HG03432 (cell line): ENCODE data around the gene SENP8.
"Not testable (repeated sequence)": the region's sequence is repeated elsewhere in the genome, so short reads cannot be mapped to it uniquely, and the experiment has no call there.

Experiments used
- ATAC-seq: cut with Tn5 transposase; IDR thresholded peaks from one replicate; pipeline ENCODE4 v1.9.1; 2021; ENCODE audit warnings: mild to moderate bottlenecking, moderate library complexity; ENCODE audit not compliant: unreplicated experiment

Gene SENP8

DNA sequence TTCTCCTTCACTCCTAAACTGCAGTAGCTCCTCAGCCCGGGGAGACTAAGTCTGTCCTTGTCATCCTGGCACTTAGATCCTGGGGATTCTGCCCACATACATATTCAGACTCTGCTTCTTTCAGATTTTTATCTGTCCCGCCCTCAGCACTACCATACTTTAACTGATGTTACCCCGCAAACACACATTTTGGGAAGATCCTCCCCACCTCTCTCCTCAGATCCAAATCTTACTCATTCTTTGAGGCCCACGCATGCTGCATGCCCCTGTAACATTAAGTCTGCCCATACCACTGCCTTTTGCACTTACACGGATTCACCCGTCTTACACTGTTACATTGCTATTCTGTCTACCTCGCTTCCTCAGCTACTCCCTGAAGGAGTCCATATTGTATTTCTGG, 36.1 kb downstream of the SENP8 start:
- no peak for ATAC-seq

DNA sequence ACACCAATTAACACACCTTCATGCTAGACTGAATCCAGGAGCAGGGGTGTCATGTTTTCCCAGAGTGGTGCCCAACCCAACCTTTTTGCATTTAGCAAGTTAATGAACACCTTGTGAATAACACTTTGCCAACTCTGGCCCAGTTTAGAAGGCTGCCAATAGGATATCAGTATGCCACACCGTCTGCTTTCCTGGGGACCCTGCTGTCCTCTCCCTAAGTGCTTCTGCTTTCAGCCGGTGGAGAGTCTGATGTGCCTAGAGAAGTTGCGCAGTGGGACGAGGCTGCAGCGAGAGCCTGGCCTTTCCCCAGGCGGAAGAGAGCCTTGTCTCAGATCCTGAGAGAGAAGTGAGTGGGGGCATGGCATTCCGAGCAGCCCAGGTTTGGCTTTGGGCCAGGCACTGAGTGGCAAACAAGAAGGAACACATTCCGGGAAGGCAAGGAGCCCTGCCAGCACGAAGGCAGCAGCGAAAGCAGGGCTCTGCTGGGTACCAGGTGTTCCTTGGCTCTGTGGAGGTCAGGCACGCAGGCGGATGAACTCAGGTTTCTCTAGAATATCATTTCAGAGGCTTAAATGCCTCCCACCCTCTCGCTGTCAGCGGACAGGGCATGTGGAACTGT, 36.9 kb downstream of the SENP8 start:
- no peak for ATAC-seq

- peak; percentile 72 for ATAC-seq
These were observed 37.7 kb downstream of the SENP8 start for GRCh38 chr15:72155635-72156616.

- ATAC-seq, result no peak
These were observed 38.7 kb downstream of the SENP8 start for GRCh38 chr15:72156928-72157327.

- ATAC-seq, result no peak
These were observed 42.6 kb downstream of the SENP8 start for GRCh38 chr15:72160696-72161245.

GRCh38 chr15:72161361-72162132, 43.3 kb downstream of the SENP8 start:
- ATAC-seq, result no peak

GRCh38 chr15:72162569-72162968, 44.4 kb downstream of the SENP8 start:
- ATAC-seq, result no peak

DNA sequence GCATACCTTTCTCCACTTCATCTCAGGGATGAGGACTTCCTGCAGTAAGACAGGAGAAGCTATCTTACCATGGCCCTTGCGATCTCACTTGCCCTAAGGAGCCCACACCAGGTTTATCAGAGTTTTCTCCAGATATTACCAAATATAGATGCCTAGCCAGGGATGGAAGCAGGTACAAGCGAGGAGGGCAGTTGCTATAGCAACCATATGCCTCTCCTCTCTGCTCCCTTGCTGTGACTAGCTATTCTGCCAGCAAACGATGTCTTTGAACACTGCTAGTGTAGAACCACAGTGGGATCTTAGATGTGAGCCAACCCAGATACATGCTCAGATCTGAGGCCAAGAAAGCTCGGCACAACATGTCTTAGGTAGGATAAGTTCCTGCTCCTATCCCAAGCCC, 45.5 kb downstream of the SENP8 start:
- ATAC-seq, result no peak

DNA sequence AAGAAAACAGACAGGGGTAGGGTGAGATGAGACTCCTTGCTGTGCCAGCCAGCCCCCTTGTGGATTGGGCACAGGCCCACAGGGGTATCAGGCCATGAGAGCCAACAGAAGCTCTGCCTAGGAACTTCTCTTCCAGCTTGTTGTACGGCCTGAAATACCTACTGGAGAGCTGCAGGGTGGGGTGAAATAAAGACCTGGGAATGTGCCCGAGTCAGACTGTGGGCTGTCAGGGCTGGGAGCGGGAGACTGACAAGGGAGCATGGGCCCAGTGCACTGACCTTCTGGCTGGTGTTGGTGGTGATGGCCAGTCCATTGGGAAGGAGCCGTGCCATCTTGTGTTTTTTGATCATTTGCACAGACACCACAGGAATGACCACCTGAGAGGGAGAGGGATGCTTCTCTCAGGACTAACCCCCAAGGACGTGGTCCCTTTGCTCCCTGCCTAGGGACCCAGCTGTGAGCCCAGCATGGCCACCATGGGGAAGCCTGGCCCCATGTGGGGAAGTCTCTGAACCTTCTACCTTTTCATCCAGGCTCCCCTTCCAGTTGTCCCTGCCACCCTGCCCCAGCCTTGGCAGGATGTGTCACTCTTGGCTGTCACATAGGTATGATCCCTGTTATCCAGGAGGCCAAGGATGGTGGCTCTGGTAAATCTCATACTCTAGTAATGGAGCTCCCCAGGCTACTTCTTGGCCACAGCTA, 48.7 kb downstream of the SENP8 start:
- ATAC-seq, result no peak

- ATAC-seq, result no peak
These were observed 49.2 kb downstream of the SENP8 start for GRCh38 chr15:72167445-72167844.

DNA sequence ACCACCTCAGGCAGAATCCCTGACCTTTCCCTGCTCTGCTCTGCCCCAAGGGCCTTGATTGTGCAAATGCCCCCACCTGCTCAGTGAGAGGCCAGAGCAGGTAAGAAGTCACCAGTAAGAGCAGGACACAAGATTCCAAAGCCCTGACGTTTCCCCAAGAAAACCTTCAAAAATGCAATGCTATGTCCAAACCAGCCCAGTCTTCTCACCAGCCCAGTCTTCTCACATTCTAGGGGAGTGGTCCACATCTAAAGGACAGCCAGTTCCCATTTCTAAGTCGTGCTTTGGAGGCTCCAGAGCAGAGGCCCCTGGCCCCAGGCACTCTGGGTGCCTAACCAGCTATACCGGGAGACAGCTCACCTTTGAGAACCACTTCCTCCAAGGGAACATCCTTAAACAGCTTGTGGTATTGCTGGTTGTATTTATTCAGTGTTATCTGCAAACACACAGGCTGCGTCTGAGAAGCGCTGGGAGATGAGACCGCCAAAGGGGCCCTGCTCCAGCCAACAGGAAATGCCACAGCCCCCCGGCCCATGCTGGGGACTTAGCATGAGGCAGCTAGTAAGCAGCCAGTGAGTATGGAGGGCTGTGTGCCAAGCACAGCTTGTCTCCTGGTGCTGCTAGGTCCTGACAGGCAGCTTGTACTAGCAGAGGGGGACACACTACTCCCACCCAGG, 50.1 kb downstream of the SENP8 start:
- ATAC-seq, result no peak

DNA sequence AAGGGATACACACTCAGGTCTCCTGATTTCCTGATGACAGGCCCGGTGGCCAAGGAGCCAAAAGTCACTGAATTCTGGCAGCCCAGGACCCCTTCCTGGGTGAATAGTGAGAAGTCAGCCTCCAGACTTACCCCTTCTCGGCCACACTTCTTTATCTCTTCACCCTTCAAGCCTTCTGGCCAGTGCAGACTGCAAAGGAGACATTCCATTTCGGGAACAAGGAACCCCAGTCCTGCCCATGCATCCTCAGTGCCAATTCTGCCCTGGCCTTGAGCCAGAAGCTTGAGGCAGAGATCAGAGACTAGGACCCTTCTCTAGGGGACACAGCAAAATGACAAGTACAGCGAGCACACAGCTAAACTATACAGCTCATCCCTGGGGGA, 50.6 kb downstream of the SENP8 start:
- no peak for ATAC-seq

- no peak for ATAC-seq
These were observed 51.2 kb downstream of the SENP8 start for GRCh38 chr15:72169236-72169920.

GRCh38 chr15:72169921-72170611, 51.9 kb downstream of the SENP8 start:
- ATAC-seq, result no peak

- ATAC-seq, result no peak
These were observed 52.5 kb downstream of the SENP8 start for GRCh38 chr15:72170691-72171090.

DNA sequence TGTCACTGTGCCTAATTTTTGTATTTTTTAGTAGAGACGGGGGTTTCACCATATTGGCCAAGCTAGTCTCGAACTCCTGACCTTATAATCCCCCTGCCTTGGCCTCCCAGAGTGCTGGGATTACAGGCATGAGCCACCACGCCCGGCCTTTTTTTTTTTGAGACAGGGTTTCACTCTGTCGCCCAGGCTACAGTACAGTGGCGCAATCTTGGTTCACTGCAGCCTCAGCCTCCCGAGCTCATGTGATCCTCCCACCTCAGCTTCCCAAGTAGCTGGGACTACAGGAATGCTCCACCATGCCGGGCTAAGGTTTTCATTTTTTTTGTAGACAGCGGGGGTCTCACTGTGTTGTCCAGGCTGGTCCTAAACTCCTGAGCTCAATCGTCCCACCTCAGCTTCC, 53.8 kb downstream of the SENP8 start:
- not testable (repeated sequence) for ATAC-seq

DNA sequence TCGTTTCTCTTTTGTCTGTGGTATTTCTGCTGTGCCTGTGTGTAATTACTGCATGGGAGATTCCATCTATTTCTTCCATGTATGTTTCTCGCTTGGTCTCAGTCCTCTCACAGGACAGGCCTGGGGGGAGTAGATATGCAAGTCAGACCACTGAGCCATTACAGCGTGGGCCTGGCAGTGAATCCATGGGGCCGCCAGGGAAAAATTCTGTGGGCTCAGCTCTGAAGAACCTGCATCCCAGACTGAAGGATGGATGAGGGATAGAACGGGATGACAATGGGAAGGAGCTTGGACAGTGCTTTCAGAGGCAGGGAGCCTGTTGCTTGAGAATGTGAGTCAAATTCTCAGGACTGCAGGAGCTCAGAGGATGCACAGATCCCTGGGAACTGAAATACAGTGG, 54.6 kb downstream of the SENP8 start:
- no peak for ATAC-seq

DNA sequence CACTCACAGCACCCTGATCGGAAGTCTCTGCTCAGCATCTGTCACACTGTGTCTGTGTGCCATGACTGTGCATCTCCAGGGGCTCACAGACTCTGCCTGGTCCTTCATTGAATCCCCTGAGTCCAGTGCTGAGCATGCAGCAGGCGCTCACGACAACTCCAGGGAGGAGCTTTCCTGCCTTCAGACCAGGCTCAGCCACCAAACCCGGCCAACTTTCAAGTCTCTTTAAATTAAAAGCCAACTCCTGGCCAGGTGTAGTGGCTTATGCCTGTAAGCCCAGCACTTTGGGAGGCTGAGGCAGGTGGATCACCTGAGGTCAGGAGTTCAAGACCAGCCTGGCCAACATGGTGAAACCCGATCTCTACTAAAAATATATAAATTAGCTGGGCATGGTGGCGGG, 55.2 kb downstream of the SENP8 start:
- no peak for ATAC-seq
